Prostate gland (tissue), 2 donors: Measurements from ENCODE around the gene ZNF732. TPM values are rescaled to one million over a fixed set of nuclear protein-coding genes. Genes with fewer than 3 reads are reported as not detected.

Experiments used
- DNase-seq: peaks from one replicate; pipeline ENCODE4 v3.0.0-alpha.2; 2019; ENCODE audit warnings: low spot score
- H3K27ac ChIP-seq, 2 donors: fragments of 200-600 bp; sonication (generic); 2 replicates each; pipeline ENCODE4 v1.5.1; 2017 to 2019
- H3K27me3 ChIP-seq: fragments of 200-600 bp; sonication (generic); replicated peaks from 2 replicates; pipeline ENCODE4 v1.5.1; 2019; ENCODE audit not compliant: insufficient read depth
- H3K36me3 ChIP-seq, 2 donors: fragments of 200-600 bp; sonication (generic); 1 replicate in 1 of 2; 2 replicates in 1 of 2; pipeline versions ENCODE4 v1.5.1 to v1.8.1; 2017 to 2019
- H3K4me1 ChIP-seq: fragments of 200-600 bp; sonication (generic); replicated peaks from 2 replicates; pipeline ENCODE4 v1.5.1; 2019
- H3K4me3 ChIP-seq, 2 donors: fragments of 200-600 bp; sonication (generic); 2 replicates each; pipeline ENCODE4 v1.5.1; 2017 to 2019
- H3K9me3 ChIP-seq: fragments of 200-600 bp; sonication (generic); 2 replicates; pipeline ENCODE4 v1.5.1; 2017
- CTCF ChIP-seq, 4 experiments: fragments of 200-600 bp in 2 of 4; fragments of 450-650 bp in 2 of 4; sonication (generic) in 2 of 4; IDR thresholded peaks; 1 replicate in 3 of 4; 2 replicates in 1 of 4; pipeline ENCODE4 v1.5.1; 2016 to 2019; ENCODE audit warnings: antibody characterized with exemption in 4 of 4, mild to moderate bottlenecking in 2 of 4, moderate library complexity in 2 of 4
- POLR2A ChIP-seq: fragments of 450-650 bp; IDR thresholded peaks from one replicate; pipeline ENCODE4 v1.6.1; 2016; ENCODE audit warnings: antibody characterized with exemption, mild to moderate bottlenecking
- POLR2AphosphoS5 ChIP-seq: sonication (generic); formaldehyde crosslinking; IDR thresholded peaks from one replicate; pipeline ENCODE4 v1.6.1; 2017; ENCODE audit warnings: antibody characterized with exemption
- WGBS: methylation state at CpG from one replicate; pipeline ENCODE4 v1.1.5; 2018; 5-methylcytosine and 5-hydroxymethylcytosine counted together
- intact Hi-C: fragments of 100-400 bp; cut with DNase I; formaldehyde crosslinking; loops from one replicate; pipeline ENCODE4 v1.14.2; 2022
- total RNA-seq, 2 donors: library from RNA; depleted of rRNA; stranded (reverse); fragments of >200 nt; gene quantifications; one replicate each; pipeline ENCODE4 v1.1.0, GENCODE V29; 2016

The ZNF732 gene
- total RNA-seq, 2 donors from 2014 or later, result 0.14 to 2.3 TPM

DNA sequence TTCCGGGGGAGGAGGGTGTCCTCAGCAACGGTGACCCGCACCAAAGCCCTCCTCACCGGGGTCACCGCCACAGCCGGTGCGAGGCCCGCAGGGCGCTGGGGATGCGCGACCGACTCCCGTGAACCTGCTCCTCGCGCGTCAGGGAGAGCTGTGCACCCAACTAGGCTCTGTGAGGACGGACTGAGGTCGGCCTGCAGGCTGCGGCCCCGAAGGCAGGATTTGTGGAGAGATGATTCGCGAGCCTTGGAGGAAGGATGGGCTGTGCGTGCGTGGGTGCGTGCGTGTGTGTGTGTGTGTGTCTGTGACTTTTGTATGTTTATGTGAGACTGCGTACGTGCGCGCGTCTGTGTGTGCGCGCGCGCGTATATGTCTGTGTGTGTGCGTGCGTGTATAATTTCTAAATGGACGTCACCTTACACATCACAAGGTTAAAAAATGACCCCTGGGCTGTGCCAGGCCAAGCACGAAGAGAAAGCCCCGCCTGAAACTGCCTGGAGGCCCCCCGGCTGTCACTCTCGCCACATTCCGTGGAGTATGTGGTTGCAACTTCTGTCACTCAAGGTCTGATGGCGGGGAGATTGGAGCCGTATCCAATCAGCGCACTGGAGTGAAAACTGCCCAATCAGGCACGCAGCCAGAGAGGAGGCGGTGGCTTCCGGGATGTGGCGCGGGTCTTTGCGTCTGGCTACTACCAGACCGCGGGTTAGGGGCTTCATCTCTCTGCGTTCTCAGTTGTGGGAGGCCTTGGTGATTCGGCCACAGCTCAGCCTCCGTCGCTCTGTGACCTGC, 32.1 kb upstream of the ZNF732 start, which contains the start of gene ZNF141:
TSS of gene ZNF141 (plus strand) at position 672 of the 789 bp plus-strand sequence. CDS start 170 bp downstream, outside the sequence.
- intact Hi-C loops, result loop anchor here (10.0 kb wide), 1 partner anchor 337 kb away; the partner anchor contains the start of genes ATP5ME and MYL5

DNA sequence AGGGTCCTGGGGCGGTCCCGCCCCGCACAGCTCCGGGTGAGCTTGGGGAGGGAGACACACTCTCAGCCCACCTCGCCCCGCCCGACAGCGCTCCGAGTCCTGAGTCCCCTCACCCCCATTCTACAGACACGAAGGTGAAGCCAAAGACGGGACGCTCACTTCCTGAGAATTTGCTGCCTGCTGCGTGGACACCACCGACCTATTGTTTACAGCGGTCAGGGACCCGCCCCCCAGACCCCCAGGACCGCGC, 31.5 kb upstream of the ZNF732 start:
- no peak for DNase-seq
- Histone ChIP-seq H3K4me1 (no peaks in the 10 kb centered on the region), H3K27me3 (no peaks in the 10 kb centered on the region), H3K27ac (peak overlapping the region; percentile 89 to 91), H3K36me3 (no peaks in the 10 kb centered on the region), H3K9me3 (no peaks in the 10 kb centered on the region), H3K4me3 (peak overlapping the region; percentile 82 to 83)
- intact Hi-C loops, result loop anchor here (10.0 kb wide), 1 partner anchor 338 kb away; the partner anchor contains the start of genes ATP5ME and MYL5
- 2% methylated on average over 9 of the region's 18 CpGs for WGBS
- TF ChIP-seq POLR2AphosphoS5, result no peak
- TF ChIP-seq CTCF (IDR thresholded peaks at IDR 0.05), result no peak
- no peak for TF ChIP-seq POLR2A

More for the DNA sequence above, 32.1 kb upstream of the ZNF732 start, which contains the start of gene ZNF141:
- Histone ChIP-seq H3K4me1 (no peaks in the 10 kb centered on the region), H3K27me3 (no peaks in the 10 kb centered on the region), H3K9me3 (no peaks in the 10 kb centered on the region), H3K4me3 (peak within 1 kb of the TSS; percentile 82 to 83), H3K27ac (peak within 1 kb of the TSS; percentile 89 to 91), H3K36me3 (no peaks in the 10 kb centered on the region)
- WGBS, result under 1% methylated on average over 51 of the region's 59 CpGs
- peak; percentile 57 for TF ChIP-seq POLR2A
- TF ChIP-seq POLR2AphosphoS5, result peak; percentile 96
- TF ChIP-seq CTCF (IDR thresholded peaks at IDR 0.05), result peak in 1 of 4 experiments; percentile 4
- peak; percentile 98 for DNase-seq

- no peak for TF ChIP-seq POLR2A
- no peak for TF ChIP-seq POLR2AphosphoS5
- TF ChIP-seq CTCF (IDR thresholded peaks at IDR 0.05), result no peak
- Histone ChIP-seq H3K9me3 (no peaks in the 10 kb centered on the region), H3K27ac (peak overlapping the region; percentile 89 to 91), H3K4me3 (peak overlapping the region; percentile 82 to 83), H3K36me3 (no peaks in the 10 kb centered on the region), H3K27me3 (no peaks in the 10 kb centered on the region), H3K4me1 (no peaks in the 10 kb centered on the region)
- intact Hi-C loops, result loop anchor here (10.0 kb wide), 1 partner anchor 339 kb away; the partner anchor contains the start of genes ATP5ME and MYL5
- no peak for DNase-seq
- 6% methylated on average over 57 of the region's 71 CpGs for WGBS
These were observed 31.0 kb upstream of the ZNF732 start for GRCh38 chr4:336099-336892.

DNA sequence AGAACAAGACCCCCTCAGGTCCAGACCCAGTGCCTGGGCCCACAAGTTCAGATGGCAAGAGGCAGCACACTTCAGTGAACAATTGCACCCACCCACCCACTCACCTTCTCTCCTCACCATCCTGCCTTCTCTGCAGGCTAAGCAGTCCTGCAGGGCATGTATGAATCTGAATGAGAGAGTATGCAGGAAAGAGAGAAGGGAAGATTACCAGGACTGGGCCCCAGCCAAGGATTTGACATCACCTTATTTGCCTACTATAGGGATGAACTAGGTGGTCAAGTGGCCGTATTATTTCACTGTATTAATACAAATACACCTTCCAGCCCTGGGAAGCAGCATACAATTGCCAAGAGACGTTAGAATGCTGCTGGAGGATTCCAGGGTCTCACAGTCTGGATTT, 30.2 kb upstream of the ZNF732 start:
- Histone ChIP-seq H3K9me3 (no peaks in the 10 kb centered on the region), H3K27ac (no peak overlapping the region), H3K36me3 (no peaks in the 10 kb centered on the region), H3K27me3 (no peaks in the 10 kb centered on the region), H3K4me3 (no peak overlapping the region), H3K4me1 (no peaks in the 10 kb centered on the region)
- intact Hi-C loops, result loop anchor here (10.0 kb wide), 1 partner anchor 339 kb away; the partner anchor contains the start of genes ATP5ME and MYL5
- TF ChIP-seq POLR2A (no peak), POLR2AphosphoS5 (no peak), CTCF (IDR thresholded peaks at IDR 0.05) (no peak)
- WGBS, result 48% methylated on average over 2 of the region's 2 CpGs
- DNase-seq, result no peak
